NB4 (cell line): Measurements from ENCODE around the gene GPSM1.

Source experiments
- POLR2A ChIP-seq: IDR thresholded peaks from 2 replicates; pipeline ENCODE4 v1.6.1; 2011; ENCODE audit warnings: mild to moderate bottlenecking; ENCODE audit not compliant: insufficient read length; ENCODE audit errors: extremely low read depth
- TF ChIP-seq, protein P1 (sequence below): IDR thresholded peaks from one replicate; pipeline ENCODE4 v1.5.1; 2012; ENCODE audit warnings: low read depth, low read length
- TF ChIP-seq, protein P2 (sequence below): IDR thresholded peaks from 2 replicates; pipeline ENCODE4 v1.6.1; 2011; ENCODE audit warnings: low read depth, low read length

DNA sequence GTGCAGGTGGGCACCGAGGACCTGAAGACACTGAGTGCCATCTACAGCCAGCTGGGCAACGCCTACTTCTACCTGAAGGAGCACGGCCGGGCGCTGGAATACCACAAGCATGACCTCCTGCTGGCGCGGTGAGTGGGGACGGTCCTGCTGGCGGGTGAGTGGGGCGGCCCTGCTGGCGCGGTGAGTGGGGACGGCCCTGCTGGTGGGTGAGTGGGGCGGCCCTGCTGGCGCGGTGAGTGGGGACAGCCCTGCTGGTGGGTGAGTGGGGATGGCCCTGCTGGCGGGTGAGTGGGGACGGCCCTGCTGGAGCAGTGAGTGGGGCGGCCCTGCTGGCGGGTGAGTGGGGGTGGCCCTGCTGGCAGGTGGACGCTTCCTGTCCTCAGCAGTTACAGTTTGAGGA lies 7.2 kb downstream of the GPSM1 start:
- TF ChIP-seq POLR2A = no peak
- TF ChIP-seq, protein P1, sequence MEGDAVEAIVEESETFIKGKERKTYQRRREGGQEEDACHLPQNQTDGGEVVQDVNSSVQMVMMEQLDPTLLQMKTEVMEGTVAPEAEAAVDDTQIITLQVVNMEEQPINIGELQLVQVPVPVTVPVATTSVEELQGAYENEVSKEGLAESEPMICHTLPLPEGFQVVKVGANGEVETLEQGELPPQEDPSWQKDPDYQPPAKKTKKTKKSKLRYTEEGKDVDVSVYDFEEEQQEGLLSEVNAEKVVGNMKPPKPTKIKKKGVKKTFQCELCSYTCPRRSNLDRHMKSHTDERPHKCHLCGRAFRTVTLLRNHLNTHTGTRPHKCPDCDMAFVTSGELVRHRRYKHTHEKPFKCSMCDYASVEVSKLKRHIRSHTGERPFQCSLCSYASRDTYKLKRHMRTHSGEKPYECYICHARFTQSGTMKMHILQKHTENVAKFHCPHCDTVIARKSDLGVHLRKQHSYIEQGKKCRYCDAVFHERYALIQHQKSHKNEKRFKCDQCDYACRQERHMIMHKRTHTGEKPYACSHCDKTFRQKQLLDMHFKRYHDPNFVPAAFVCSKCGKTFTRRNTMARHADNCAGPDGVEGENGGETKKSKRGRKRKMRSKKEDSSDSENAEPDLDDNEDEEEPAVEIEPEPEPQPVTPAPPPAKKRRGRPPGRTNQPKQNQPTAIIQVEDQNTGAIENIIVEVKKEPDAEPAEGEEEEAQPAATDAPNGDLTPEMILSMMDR = no peak
- TF ChIP-seq, protein P2, sequence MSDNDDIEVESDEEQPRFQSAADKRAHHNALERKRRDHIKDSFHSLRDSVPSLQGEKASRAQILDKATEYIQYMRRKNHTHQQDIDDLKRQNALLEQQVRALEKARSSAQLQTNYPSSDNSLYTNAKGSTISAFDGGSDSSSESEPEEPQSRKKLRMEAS = no peak
